Small intestine (tissue), 7 donors: ENCODE data around the gene SEPTIN6. TPM values are rescaled to one million over a fixed set of nuclear protein-coding genes. Genes with fewer than 3 reads are reported as not detected.

Source experiments
- DNase-seq, 2 donors: peaks; one replicate each; pipeline versions ENCODE4 v3.0.0 to v3.0.0-alpha.2; 2013
- FAIRE-seq: peaks from 2 replicates; lab custom pipeline; 2012; peaks lifted over from hg19 to GRCh38; lab: Jason Lieb, UNC
- H3K27ac ChIP-seq, 3 donors: one replicate each; pipeline ENCODE4 v1.5.1; 2013; ENCODE audit warnings: low read length in 2 of 3, mild to moderate bottlenecking in 2 of 3, control low read depth in 1 of 3, inconsistent platforms in 1 of 3, low read depth in 1 of 3, moderate library complexity in 1 of 3
- H3K27me3 ChIP-seq, 3 donors: one replicate each; pipeline ENCODE4 v1.6.1; 2013; ENCODE audit warnings: low read length in 3 of 3, inconsistent platforms in 1 of 3; ENCODE audit not compliant: control insufficient read depth in 3 of 3, insufficient read depth in 3 of 3
- H3K36me3 ChIP-seq, 3 donors: one replicate each; pipeline ENCODE4 v1.6.1; 2013; ENCODE audit warnings: low read length in 3 of 3, inconsistent platforms in 1 of 3, low read depth in 1 of 3, mild to moderate bottlenecking in 1 of 3, moderate library complexity in 1 of 3; ENCODE audit not compliant: control insufficient read depth in 3 of 3, insufficient read depth in 2 of 3
- H3K4me1 ChIP-seq, 3 donors: one replicate each; pipeline ENCODE4 v1.6.1; 2013; ENCODE audit warnings: low read length in 2 of 3, inconsistent platforms in 1 of 3, low read depth in 1 of 3, mild to moderate bottlenecking in 1 of 3, moderate library complexity in 1 of 3; ENCODE audit not compliant: control insufficient read depth in 3 of 3, insufficient read depth in 2 of 3
- H3K4me3 ChIP-seq, 3 donors: one replicate each; pipeline ENCODE4 v1.5.1; 2013; ENCODE audit warnings: low read length in 3 of 3, control low read depth in 1 of 3, inconsistent platforms in 1 of 3, low read depth in 1 of 3, mild to moderate bottlenecking in 1 of 3, moderate library complexity in 1 of 3
- H3K9me3 ChIP-seq, 2 donors: one replicate each; pipeline ENCODE4 v1.6.1; 2013; ENCODE audit warnings: low read depth in 1 of 2, low read length in 1 of 2; ENCODE audit not compliant: control insufficient read depth in 2 of 2, insufficient read depth in 1 of 2
- WGBS, 3 donors: extraction: QIAGEN DNeasy Blood & Tissue Kit; methylation state at CpG; one replicate each; pipeline ENCODE4 v1.1.7; 2013; 5-methylcytosine and 5-hydroxymethylcytosine counted together
- polyA plus RNA-seq, 4 donors: library from polyadenylated mRNA; stranded (reverse) in 3 of 4; unstranded in 1 of 4; fragments of 200-250 nt in 3 of 4; fragments of 120-200 nt in 1 of 4; gene quantifications; one replicate each; pipeline versions ENCODE4 v1.2.1 to v1.2.3, GENCODE V29; 2013
- donor health status: healthy with polysubstance abuse.
- donor health status: control.
- donor health status: control.
- donor health status: Bipolar disorder and iron deficiency.
- donor health status: healthy.

The SEPTIN6 gene
- polyA plus RNA-seq, 4 donors: 3.6 to 13.0 (median 6.9) TPM

DNA sequence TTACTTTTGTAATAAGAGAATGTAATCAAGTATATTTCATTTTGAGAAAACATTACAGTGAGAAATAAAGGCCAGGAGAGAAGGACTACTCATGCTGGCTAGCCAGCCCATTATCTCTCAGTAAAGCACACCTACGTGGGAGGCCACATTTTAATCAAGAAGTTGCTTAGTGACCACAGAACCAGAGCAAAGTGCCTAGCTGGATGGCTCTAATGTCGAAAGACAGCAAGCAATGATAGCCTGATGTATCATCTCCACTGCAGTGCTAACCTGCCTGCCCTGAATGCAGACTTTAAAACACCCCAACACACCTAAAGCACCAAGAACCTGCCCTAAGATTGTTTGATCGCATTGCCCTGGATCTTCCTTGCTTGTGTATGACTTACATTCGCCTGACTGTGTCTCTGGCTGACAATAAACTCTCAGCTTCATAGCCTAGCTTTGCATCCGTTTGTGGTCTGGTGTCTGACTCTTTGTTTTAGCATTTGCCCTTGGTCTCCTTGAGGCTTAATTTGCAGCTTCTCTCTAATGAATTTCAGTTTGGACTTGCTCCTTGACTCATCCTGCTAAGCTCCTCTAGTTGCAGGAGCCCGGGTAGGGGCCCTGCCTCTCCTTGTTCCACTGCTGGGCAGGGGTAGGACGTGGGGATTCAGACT lies 34.1 kb upstream of the SEPTIN6 start:
- 48 to 65% (median 54%) methylated on average over 7 of the region's 7 CpGs for WGBS, 3 donors
- peak overlapping the region in 2 of 3 donors; percentile 48 to 58 for H3K27ac ChIP-seq
- H3K9me3 ChIP-seq: no peaks in the 10 kb centered on the region
- no peak overlapping the region for H3K4me3 ChIP-seq
- DNase-seq: peak; percentile 1 to 20
- H3K4me1 ChIP-seq: no peaks in the 10 kb centered on the region
- H3K36me3 ChIP-seq: no peaks in the 10 kb centered on the region
- no peaks in the 10 kb centered on the region for H3K27me3 ChIP-seq
- no peak for FAIRE-seq

DNA sequence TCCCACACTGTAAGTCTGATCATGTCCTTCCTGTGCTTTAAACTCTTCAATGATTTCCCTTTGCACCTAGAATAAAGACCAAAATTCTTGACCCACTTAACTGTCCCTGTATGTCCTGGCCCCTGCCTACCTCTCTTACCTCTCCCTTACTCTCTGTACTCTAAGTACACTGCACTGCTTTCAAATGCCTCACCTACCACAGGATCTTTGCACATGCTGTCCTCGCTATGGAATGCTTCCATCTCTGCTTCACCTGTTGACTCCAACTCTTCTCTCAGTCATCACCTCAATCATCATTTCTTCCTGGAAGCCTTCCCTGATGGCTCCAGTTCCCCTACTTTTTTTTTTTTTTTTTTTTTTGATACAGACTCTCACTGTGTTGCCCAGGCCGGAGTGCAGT lies 29.0 kb upstream of the SEPTIN6 start:
- no peak for FAIRE-seq
- Histone ChIP-seq H3K27me3 (no peaks in the 10 kb centered on the region), H3K4me1 (no peaks in the 10 kb centered on the region), H3K9me3 (no peaks in the 10 kb centered on the region), H3K4me3 (no peak overlapping the region), H3K27ac (no peak overlapping the region), H3K36me3 (no peaks in the 10 kb centered on the region)
- WGBS, 3 donors: 87 to 92% (median 90%) methylated on average over 2 of the region's 2 CpGs
- no peak for DNase-seq

DNA sequence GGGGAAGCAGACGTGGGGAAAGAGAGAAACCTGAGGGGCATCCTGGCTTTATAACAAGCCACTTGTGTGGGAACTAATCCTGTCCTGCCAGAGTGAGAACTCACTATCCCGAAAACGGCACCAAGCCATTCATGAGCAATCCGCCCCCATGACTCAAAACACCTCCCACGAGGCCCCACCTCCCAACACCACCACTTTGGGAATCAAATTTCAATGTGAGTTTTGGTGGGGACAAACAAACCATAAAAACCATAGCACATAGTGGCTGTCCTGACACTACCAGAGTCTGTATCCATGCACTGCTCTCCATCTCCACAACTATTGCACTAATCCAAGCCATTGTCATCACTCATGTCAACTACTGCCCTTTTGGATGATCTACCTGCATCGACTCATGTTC lies 28.5 kb upstream of the SEPTIN6 start:
- no peaks in the 10 kb centered on the region for H3K9me3 ChIP-seq
- no peak overlapping the region for H3K4me3 ChIP-seq
- FAIRE-seq (no peak), DNase-seq (no peak)
- 74 to 90% (median 79%) methylated on average over 6 of the region's 6 CpGs for WGBS, 3 donors
- H3K27ac ChIP-seq: no peak overlapping the region
- H3K36me3 ChIP-seq: no peaks in the 10 kb centered on the region
- no peaks in the 10 kb centered on the region for H3K27me3 ChIP-seq
- no peaks in the 10 kb centered on the region for H3K4me1 ChIP-seq

DNA sequence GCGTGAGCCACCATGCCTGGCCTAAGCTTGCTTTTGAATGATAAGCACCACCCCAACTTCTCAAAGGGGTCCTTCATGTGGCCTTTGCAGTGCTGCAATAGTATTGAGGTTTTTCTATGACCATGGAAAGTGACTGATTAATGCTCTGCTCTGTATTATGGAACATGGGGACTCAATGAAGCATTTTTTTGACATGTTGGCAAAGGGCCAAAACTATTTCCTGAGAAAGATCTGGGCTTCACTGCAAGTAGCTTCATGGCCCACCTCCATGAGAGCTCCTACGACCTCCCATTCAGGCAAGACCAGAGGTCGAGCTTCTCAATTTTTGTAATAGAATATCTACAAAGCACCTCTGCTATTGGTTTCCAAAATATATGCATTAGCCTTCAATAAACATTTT lies 16.7 kb upstream of the SEPTIN6 start:
- DNase-seq: no peak
- WGBS, 3 donors: 80 to 94% (median 90%) methylated on average over 3 of the region's 3 CpGs
- H3K9me3 ChIP-seq: no peaks in the 10 kb centered on the region

DNA sequence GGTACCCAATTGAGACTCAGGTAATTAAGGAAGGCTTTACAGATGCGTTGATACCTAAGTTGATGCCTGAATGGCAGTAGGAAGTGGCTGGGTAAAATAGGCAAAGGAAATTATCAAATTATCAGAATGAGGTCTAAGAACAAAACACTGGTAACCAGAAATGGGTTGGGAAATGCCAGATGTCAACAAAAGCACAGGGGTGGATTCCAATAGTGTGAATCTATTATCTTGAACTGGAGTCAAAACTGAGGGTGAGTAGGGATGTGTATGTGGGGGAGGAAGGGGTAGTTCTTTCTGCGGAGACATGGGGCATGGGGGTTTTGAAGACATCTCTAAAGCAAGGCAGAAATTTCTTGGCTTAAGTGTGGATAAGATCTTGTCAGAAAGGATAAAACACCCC lies 16.0 kb upstream of the SEPTIN6 start:
- Histone ChIP-seq H3K4me1 (no peaks in the 10 kb centered on the region), H3K4me3 (no peak overlapping the region), H3K27ac (no peak overlapping the region), H3K27me3 (no peaks in the 10 kb centered on the region), H3K9me3 (no peaks in the 10 kb centered on the region), H3K36me3 (no peaks in the 10 kb centered on the region)
- 86 to 95% (median 88%) methylated on average over 2 of the region's 2 CpGs for WGBS, 3 donors
- FAIRE-seq (no peak), DNase-seq (no peak)

More for the DNA sequence above, 16.7 kb upstream of the SEPTIN6 start:
- Histone ChIP-seq H3K27me3 (no peaks in the 10 kb centered on the region), H3K27ac (no peak overlapping the region), H3K4me1 (no peaks in the 10 kb centered on the region), H3K36me3 (no peaks in the 10 kb centered on the region), H3K4me3 (no peak overlapping the region)
- FAIRE-seq: no peak

DNA sequence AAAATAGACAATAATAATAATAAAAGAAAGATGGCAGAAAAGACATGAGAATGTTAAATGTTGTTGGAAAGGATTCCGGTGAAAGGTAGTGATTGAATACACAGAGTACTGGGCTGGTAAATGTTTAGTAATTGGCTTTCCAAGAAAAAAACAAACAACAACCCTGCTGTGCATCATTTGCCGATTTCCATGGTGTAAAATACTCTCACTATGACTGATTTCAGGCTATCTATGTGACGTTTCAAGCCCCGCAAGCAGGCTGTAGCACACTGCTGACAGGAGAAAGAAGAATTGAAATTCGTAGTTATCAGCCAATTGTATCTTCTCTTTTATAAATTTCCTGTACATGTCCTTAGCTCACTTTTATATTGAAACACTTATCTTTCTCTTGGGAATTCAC lies 13.6 kb upstream of the SEPTIN6 start:
- no peaks in the 10 kb centered on the region for H3K4me1 ChIP-seq
- 56 to 65% (median 57%) methylated on average over 5 of the region's 5 CpGs for WGBS, 3 donors
- DNase-seq: no peak
- no peaks in the 10 kb centered on the region for H3K9me3 ChIP-seq
- no peaks in the 10 kb centered on the region for H3K27me3 ChIP-seq
- H3K36me3 ChIP-seq: no peaks in the 10 kb centered on the region
- H3K4me3 ChIP-seq: no peak overlapping the region
- FAIRE-seq: no peak
- H3K27ac ChIP-seq: no peak overlapping the region

DNA sequence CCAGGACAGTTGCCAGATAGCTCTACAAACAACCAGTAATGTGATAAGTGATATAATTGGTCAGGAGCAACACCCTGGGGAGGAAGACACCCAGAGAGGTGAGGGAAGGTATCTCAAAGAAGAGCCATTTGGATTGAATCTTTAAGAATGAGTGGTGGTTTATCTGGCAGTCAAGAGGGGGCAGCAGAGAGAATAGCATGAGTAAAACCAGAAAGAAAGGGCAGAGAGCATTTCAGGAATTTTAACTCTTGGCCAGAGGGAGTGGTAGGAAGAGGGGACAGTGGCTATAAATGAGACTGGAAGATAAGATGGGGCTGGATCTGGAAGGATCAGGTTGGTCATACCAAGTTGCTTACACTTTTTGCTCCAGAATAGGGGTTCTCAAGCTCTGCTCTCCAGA lies 5.9 kb upstream of the SEPTIN6 start:
- no peak for FAIRE-seq
- H3K9me3 ChIP-seq: no peaks in the 10 kb centered on the region
- no peak overlapping the region for H3K27ac ChIP-seq
- H3K4me3 ChIP-seq: no peak overlapping the region
- DNase-seq: peak; percentile 51 to 66
- no peaks in the 10 kb centered on the region for H3K4me1 ChIP-seq
- H3K36me3 ChIP-seq: no peaks in the 10 kb centered on the region
- no peaks in the 10 kb centered on the region for H3K27me3 ChIP-seq

DNA sequence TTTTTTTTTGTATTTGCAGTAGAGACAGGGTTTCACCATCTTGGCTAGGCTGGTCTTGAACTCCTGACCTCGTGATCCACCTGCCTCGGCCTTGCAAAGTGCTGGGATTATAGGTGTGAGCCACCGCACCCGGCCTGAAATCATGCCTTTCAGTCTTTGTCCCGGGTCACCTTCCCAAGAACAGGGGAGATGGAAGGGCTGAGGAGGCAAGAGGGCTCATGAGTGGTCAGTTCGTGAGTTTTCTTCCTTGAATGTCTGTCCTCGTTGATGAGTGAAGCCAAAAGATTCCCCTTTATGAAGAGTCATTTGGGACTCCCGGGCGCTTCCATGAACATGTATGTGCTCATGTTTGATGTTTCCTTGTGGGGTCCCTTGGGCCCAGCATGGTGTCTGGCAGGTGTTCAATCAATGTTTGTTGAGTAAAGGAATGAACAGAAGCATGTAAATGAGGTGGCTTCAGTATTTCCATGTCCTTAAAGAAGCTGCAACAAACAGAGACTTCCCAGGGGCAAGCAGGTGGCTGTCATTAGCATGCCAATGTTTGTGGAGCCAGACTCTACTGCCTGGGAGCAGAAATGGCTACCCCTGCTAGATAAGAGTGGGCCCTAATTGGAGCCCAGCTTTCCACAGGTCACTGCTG lies 3.4 kb upstream of the SEPTIN6 start:
- no peak for DNase-seq
- WGBS, 3 donors: 76 to 85% (median 84%) methylated on average over 9 of the region's 9 CpGs
- Histone ChIP-seq H3K27me3 (no peaks in the 10 kb centered on the region), H3K4me1 (no peaks in the 10 kb centered on the region), H3K36me3 (no peaks in the 10 kb centered on the region), H3K9me3 (no peaks in the 10 kb centered on the region), H3K27ac (no peak overlapping the region), H3K4me3 (no peak overlapping the region)
- FAIRE-seq: no peak
